NCI-H460 (cell line): ENCODE measurements around the gene FABP6. TPM values are rescaled to one million over a fixed set of nuclear protein-coding genes. Genes with fewer than 3 reads are reported as not detected.

Source experiments
- DNase-seq: peaks from one replicate; pipeline ENCODE4 v3.0.0-alpha.2; 2016; ENCODE audit warnings: low read depth; ENCODE audit errors: extremely low read depth
- total RNA-seq: library from RNA; depleted of rRNA; stranded (reverse); fragments of >200 nt; shearing (Covaris generic); gene quantifications from 2 replicates; pipeline ENCODE4 v1.2.3, GENCODE V29; 2014; rRNA removed

FABP6 gene
- total RNA-seq, 1 experiment from 2014 or later, result 2.2 TPM

GRCh38 chr5:160286947-160287346 is 57.6 kb downstream of the FABP6 start:
- no peak for DNase-seq

GRCh38 chr5:160287378-160288051 is 58.2 kb downstream of the FABP6 start:
- no peak for DNase-seq

Other genes with a start within 250 kb of the FABP6 start
- gene TTC1, start 220.4 kb upstream of the FABP6 start, total RNA-seq, result 59.9 and 67.6 TPM in 2 replicates
- gene PWWP2A, start 110.1 kb upstream of the FABP6 start, total RNA-seq, result 10.0 and 12.8 TPM in 2 replicates
- 9.1 and 10.3 TPM in 2 replicates for gene CCNJL, start 83.1 kb downstream of the FABP6 start, total RNA-seq
- not detected in 2 replicates for gene C1QTNF2, start 141.1 kb downstream of the FABP6 start, total RNA-seq
- 4.9 and 6.2 TPM in 2 replicates for gene FAM200C, start 170.5 kb downstream of the FABP6 start, total RNA-seq
- gene SLU7, start 189.6 kb downstream of the FABP6 start, total RNA-seq, result 39.9 and 55.6 TPM in 2 replicates
- gene PTTG1, start 192.3 kb downstream of the FABP6 start, total RNA-seq, result 341 and 362 TPM in 2 replicates